ENCODE results near the gene WDFY2. TPM values are rescaled to one million over a fixed set of nuclear protein-coding genes. Genes with fewer than 3 reads are reported as not detected.

WDFY2 gene
- total RNA-seq, 1 experiment from 2014 or later = 25.7 TPM

- ChIA-PET CTCF (no interaction called here), POLR2A (no interaction called here)
- DNase-seq (ENCODE audit: low spot score) = no peak
- Mint-ChIP-seq H3K27ac (peak overlapping the region; percentile 17), H3K9me3 (peaks cover 7% of the 10 kb centered on the region), H3K4me3 (no peak overlapping the region), H3K36me3 (peaks cover 9% of the 10 kb centered on the region), H3K27me3 (ENCODE audit: low read depth) (no peaks in the 10 kb centered on the region), H3K4me1 (peaks cover 33% of the 10 kb centered on the region)
- TF ChIP-seq FOXK1 (CRISPR knock-in tag; IDR thresholded peaks at IDR 0.05) = no peak
- TF ChIP-seq TP53 (CRISPR knock-in tag; IDR thresholded peaks at IDR 0.05) = no peak
- no peak for TF ChIP-seq IRF1 (CRISPR knock-in tag; IDR thresholded peaks at IDR 0.05)
- no peak for TF ChIP-seq SMAD3 (CRISPR knock-in tag; IDR thresholded peaks at IDR 0.05; ENCODE audit: borderline replicate concordance)
- TF ChIP-seq ZBTB21 (CRISPR knock-in tag; IDR thresholded peaks at IDR 0.05; ENCODE audit: borderline replicate concordance) = no peak
- TF ChIP-seq, protein P1, sequence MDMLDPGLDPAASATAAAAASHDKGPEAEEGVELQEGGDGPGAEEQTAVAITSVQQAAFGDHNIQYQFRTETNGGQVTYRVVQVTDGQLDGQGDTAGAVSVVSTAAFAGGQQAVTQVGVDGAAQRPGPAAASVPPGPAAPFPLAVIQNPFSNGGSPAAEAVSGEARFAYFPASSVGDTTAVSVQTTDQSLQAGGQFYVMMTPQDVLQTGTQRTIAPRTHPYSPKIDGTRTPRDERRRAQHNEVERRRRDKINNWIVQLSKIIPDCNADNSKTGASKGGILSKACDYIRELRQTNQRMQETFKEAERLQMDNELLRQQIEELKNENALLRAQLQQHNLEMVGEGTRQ (CRISPR knock-in tag; IDR thresholded peaks at IDR 0.05) = no peak
- no peak for TF ChIP-seq TEAD1 (CRISPR knock-in tag; IDR thresholded peaks at IDR 0.05)
- TF ChIP-seq, protein P2, sequence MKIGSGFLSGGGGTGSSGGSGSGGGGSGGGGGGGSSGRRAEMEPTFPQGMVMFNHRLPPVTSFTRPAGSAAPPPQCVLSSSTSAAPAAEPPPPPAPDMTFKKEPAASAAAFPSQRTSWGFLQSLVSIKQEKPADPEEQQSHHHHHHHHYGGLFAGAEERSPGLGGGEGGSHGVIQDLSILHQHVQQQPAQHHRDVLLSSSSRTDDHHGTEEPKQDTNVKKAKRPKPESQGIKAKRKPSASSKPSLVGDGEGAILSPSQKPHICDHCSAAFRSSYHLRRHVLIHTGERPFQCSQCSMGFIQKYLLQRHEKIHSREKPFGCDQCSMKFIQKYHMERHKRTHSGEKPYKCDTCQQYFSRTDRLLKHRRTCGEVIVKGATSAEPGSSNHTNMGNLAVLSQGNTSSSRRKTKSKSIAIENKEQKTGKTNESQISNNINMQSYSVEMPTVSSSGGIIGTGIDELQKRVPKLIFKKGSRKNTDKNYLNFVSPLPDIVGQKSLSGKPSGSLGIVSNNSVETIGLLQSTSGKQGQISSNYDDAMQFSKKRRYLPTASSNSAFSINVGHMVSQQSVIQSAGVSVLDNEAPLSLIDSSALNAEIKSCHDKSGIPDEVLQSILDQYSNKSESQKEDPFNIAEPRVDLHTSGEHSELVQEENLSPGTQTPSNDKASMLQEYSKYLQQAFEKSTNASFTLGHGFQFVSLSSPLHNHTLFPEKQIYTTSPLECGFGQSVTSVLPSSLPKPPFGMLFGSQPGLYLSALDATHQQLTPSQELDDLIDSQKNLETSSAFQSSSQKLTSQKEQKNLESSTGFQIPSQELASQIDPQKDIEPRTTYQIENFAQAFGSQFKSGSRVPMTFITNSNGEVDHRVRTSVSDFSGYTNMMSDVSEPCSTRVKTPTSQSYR (CRISPR knock-in tag; IDR thresholded peaks at IDR 0.05) = no peak
- no peak for ATAC-seq
These were observed 82.1 kb downstream of the WDFY2 start for GRCh38 chr13:51666374-51666773.

DNA sequence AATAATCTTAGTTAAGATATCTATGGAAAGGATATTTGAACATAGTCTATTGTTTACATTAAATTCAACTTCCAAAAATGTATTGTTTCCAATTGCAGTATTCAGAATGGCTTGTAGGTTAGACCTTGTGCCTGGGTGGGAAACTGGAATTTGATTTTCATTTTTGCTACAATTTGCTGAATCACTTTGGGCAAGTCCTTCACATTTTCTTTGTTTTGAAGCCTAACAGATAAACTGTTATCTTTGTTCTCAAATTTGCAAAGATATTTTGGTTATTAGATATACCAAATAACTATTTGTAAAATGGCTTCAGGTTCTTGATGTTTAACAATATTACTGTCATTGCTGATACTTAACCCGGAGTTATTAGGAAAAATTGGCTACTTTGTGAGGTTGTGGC lies 82.6 kb downstream of the WDFY2 start:
- ATAC-seq (no peak), DNase-seq (ENCODE audit: low spot score) (no peak)
- CTCF ChIA-PET = no interaction called here
- Mint-ChIP-seq H3K27ac (no peak overlapping the region), H3K36me3 (peaks cover 11% of the 10 kb centered on the region), H3K4me3 (no peak overlapping the region), H3K9me3 (peaks cover 9% of the 10 kb centered on the region), H3K4me1 (peaks cover 34% of the 10 kb centered on the region), H3K27me3 (ENCODE audit: low read depth) (no peaks in the 10 kb centered on the region)
- POLR2A ChIA-PET = no interaction called here
- TF ChIP-seq, protein P3, sequence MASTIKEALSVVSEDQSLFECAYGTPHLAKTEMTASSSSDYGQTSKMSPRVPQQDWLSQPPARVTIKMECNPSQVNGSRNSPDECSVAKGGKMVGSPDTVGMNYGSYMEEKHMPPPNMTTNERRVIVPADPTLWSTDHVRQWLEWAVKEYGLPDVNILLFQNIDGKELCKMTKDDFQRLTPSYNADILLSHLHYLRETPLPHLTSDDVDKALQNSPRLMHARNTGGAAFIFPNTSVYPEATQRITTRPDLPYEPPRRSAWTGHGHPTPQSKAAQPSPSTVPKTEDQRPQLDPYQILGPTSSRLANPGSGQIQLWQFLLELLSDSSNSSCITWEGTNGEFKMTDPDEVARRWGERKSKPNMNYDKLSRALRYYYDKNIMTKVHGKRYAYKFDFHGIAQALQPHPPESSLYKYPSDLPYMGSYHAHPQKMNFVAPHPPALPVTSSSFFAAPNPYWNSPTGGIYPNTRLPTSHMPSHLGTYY (CRISPR knock-in tag; IDR thresholded peaks at IDR 0.05) = no peak
- TF ChIP-seq CBFB (CRISPR knock-in tag; IDR thresholded peaks at IDR 0.05; ENCODE audit: low read depth) (no peak), ZNF423 (CRISPR knock-in tag; IDR thresholded peaks at IDR 0.05) (no peak), HMGA2 (CRISPR knock-in tag; IDR thresholded peaks at IDR 0.05) (no peak), GTF2I (CRISPR knock-in tag; conservative IDR thresholded peaks at IDR 0.05) (no peak), PRRX2 (CRISPR knock-in tag; IDR thresholded peaks at IDR 0.05) (no peak), FOXP4 (CRISPR knock-in tag; IDR thresholded peaks at IDR 0.05) (no peak)
- TF ChIP-seq, protein P4, sequence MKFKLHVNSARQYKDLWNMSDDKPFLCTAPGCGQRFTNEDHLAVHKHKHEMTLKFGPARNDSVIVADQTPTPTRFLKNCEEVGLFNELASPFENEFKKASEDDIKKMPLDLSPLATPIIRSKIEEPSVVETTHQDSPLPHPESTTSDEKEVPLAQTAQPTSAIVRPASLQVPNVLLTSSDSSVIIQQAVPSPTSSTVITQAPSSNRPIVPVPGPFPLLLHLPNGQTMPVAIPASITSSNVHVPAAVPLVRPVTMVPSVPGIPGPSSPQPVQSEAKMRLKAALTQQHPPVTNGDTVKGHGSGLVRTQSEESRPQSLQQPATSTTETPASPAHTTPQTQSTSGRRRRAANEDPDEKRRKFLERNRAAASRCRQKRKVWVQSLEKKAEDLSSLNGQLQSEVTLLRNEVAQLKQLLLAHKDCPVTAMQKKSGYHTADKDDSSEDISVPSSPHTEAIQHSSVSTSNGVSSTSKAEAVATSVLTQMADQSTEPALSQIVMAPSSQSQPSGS (CRISPR knock-in tag; IDR thresholded peaks at IDR 0.05; ENCODE audit: borderline replicate concordance, low read depth) = no peak

Measured in WTC11 (cell line).